ENCODE results near the gene CHSY1. TPM values are rescaled to one million over a fixed set of nuclear protein-coding genes. Genes with fewer than 3 reads are reported as not detected.

CHSY1 gene
- polyA plus RNA-seq, 1 experiment = 49.2 TPM

DNA sequence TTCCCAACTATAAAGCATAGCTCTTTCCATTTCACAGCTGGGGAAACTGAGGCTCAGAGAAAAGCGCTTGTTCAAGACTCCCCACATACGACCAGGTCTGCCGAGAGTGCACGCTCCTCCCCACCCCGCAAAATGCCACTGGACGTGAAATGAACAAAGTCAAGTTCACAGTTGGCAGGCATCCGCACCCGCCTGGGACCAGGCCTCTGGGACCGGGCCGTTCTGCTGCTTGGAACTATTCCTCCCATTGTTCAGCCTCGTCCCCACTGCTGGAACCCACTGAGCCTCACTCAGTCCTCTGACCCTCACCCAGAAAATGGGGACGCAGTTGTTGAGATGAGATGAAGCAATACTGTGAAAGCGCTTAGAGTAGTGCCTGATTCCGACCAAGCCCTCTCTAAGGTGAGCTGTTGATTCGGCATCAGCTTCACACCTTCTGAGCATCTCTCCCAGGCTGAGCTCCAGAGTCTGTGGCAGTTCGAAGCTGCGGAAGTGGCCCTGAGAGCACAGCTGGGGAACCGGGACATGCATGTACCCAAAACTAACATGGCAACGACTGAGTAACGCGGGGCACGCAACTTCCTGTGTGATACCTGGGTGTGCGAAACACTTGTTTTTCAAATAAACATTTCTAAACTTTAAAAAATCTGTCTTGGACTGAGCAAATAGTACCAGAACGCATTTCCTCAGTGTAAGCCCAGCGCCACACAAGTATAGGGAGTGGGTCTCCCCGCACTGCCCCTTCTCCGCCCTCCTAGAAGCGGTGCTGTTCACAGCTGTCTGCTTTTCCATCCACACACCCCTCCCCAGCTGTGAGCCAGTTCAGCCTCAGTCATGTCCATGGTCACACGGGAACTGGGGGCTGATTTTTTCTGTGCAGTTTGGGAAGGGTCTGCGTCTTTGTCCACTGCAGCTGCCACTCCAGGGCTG, 93.4 kb downstream of the CHSY1 start:
- Histone ChIP-seq H3K4me3 (ENCODE audit: low read depth, low read length) (no peak overlapping the region), H3K9me3 (ENCODE audit: control insufficient read depth, insufficient read depth, low read length) (peaks cover 5% of the 10 kb centered on the region; the same call in 1 of the 2 replicates), H3K27me3 (ENCODE audit: control insufficient read depth, insufficient read depth, low read length) (no peaks in the 10 kb centered on the region), H3K27ac (ENCODE audit: low read depth, low read length) (no peak overlapping the region)
- ChIA-PET CTCF (no interaction called here), POLR2A (no interaction called here)
- DNase-seq (ENCODE audit: low read depth, low spot score) = no peak
- TF ChIP-seq, protein P1, sequence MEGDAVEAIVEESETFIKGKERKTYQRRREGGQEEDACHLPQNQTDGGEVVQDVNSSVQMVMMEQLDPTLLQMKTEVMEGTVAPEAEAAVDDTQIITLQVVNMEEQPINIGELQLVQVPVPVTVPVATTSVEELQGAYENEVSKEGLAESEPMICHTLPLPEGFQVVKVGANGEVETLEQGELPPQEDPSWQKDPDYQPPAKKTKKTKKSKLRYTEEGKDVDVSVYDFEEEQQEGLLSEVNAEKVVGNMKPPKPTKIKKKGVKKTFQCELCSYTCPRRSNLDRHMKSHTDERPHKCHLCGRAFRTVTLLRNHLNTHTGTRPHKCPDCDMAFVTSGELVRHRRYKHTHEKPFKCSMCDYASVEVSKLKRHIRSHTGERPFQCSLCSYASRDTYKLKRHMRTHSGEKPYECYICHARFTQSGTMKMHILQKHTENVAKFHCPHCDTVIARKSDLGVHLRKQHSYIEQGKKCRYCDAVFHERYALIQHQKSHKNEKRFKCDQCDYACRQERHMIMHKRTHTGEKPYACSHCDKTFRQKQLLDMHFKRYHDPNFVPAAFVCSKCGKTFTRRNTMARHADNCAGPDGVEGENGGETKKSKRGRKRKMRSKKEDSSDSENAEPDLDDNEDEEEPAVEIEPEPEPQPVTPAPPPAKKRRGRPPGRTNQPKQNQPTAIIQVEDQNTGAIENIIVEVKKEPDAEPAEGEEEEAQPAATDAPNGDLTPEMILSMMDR (IDR thresholded peaks at IDR 0.05; ENCODE audit: low read depth, low read length) = no peak

DNA sequence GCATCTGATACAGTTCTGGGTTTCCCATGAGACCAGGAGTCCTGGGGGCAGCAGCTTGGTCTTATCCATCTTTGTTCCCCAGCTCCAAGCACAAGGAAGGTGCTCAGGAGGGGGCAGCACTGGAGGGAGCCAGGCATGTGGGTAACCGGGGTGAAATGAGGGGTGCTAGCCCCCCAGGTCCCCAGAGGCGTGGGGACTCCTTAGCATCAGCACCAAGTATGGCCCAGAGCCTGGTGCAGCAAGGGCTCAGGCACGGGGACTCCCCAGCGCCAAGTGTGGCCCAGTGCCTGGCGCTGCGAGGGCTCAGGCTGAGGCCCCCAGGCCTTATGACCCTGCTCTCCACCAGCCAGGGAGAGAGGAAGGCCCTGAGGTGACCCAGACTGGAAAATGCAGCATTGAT, 94.1 kb downstream of the CHSY1 start:
- H3K27ac ChIP-seq (ENCODE audit: low read depth, low read length) = no peak overlapping the region
- CTCF ChIA-PET = no interaction called here

DNA sequence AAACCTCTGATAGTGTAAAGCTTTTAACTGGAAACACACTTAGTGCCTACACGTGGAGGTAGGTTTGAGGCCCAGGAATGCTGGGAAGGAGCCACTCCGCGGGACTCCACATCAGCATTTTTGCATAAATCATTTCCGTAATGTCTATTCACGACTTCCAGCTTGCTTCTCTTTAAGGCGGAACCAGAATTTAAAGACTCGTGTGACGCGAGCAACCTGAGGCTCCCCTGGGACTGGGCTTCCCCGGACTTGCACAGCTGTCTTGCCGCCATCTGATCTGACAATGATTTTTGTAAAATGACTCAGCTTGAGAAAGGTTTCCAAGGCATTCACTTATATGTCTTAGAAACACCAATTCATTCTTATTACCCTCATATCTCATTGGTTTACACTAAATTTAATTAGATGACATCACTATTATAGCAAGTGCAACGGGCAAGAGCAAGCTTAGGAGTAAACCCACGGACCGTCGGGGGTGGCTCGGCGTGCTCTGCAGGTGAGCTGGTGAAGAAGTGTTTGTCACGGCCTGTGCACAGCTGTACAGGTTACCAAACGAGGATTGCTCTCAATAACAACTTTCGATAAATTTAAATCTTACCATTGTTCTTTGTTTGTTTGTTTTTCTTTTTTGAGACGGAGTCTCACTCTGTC, 95.2 kb downstream of the CHSY1 start:
- TF ChIP-seq, protein P1 (IDR thresholded peaks at IDR 0.05; ENCODE audit: low read depth, low read length) = no peak
- Histone ChIP-seq H3K4me3 (ENCODE audit: low read depth, low read length) (no peak overlapping the region), H3K9me3 (ENCODE audit: control insufficient read depth, insufficient read depth, low read length) (peaks cover 9% of the 10 kb centered on the region; the same call in 1 of the 2 replicates), H3K27ac (ENCODE audit: low read depth, low read length) (no peak overlapping the region), H3K27me3 (ENCODE audit: control insufficient read depth, insufficient read depth, low read length) (no peaks in the 10 kb centered on the region)
- POLR2A ChIA-PET = no interaction called here
- CTCF ChIA-PET = no interaction called here
- DNase-seq (ENCODE audit: low read depth, low spot score) = no peak

More for the DNA sequence above, 94.1 kb downstream of the CHSY1 start:
- TF ChIP-seq, protein P1 (IDR thresholded peaks at IDR 0.05; ENCODE audit: low read depth, low read length) = no peak
- POLR2A ChIA-PET = no interaction called here
- H3K4me3 ChIP-seq (ENCODE audit: low read depth, low read length) = no peak overlapping the region
- H3K27me3 ChIP-seq (ENCODE audit: control insufficient read depth, insufficient read depth, low read length) = no peaks in the 10 kb centered on the region
- no peak for DNase-seq (ENCODE audit: low read depth, low spot score)
- peaks cover 9% of the 10 kb centered on the region; the same call in 1 of the 2 replicates for H3K9me3 ChIP-seq (ENCODE audit: control insufficient read depth, insufficient read depth, low read length)

DNA sequence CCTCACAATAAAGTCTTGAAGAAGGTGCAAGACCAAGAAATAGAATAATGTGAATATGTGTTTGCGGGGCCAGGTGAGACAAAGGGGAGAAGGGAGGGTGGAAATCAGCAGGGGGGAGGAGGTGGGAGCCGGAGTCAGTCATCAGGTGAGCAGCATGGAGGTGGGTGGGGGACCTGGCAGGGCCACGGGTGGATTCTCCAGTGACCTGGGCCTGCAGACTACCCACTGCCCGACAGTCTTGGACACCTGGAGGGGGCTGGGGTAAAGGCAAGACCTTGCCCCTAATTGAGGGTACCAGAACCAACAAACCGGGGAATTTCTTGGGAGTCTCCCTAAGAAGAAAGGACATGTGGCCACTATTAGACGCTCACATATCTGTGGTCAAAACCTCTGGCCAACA, 95.8 kb downstream of the CHSY1 start:
- no peak for DNase-seq (ENCODE audit: low read depth, low spot score)
- H3K27me3 ChIP-seq (ENCODE audit: control insufficient read depth, insufficient read depth, low read length) = no peaks in the 10 kb centered on the region
- TF ChIP-seq, protein P1 (IDR thresholded peaks at IDR 0.05; ENCODE audit: low read depth, low read length) = no peak
- H3K9me3 ChIP-seq (ENCODE audit: control insufficient read depth, insufficient read depth, low read length) = peaks cover 9% of the 10 kb centered on the region; the same call in 1 of the 2 replicates
- ChIA-PET CTCF (no interaction called here), POLR2A (no interaction called here)
- no peak overlapping the region for H3K4me3 ChIP-seq (ENCODE audit: low read depth, low read length)
- H3K27ac ChIP-seq (ENCODE audit: low read depth, low read length) = no peak overlapping the region
